Panc1 (cell line): ENCODE results near the gene C11orf52. TPM values are rescaled to one million over a fixed set of nuclear protein-coding genes. Genes with fewer than 3 reads are reported as not detected.

Source experiments
- ATAC-seq: fragments of 200-7000 bp; cut with Tn5 transposase; 2 replicates; pipeline ENCODE4 v1.9.1; 2020; ENCODE audit warnings: mild to moderate bottlenecking, moderate library complexity
- BruUV-seq: library from RNA; stranded (reverse); fragments of 400-500 nt; replicated peaks from 2 replicates; lab custom pipeline; 2021; lab: Mats Ljungman, UMichigan
- CTCF ChIA-PET: fragments of 300-600 bp; sonication (Branson Sonifier 250); formaldehyde crosslinking; loops from one replicate; lab custom pipeline; 2022; ENCODE audit warnings: antibody characterized with exemption; lab: Charles Lee
- POLR2A ChIA-PET: fragments of 300-600 bp; sonication (Branson Sonifier 250); formaldehyde crosslinking; loops from one replicate; lab custom pipeline; 2022; ENCODE audit warnings: antibody characterized with exemption; lab: Charles Lee
- DNase-seq: peaks from one replicate; pipeline ENCODE4 v3.0.0-alpha.2; 2010; ENCODE audit warnings: low read depth, low spot score
- H3K27ac ChIP-seq: 2 replicates; pipeline ENCODE4 v1.5.1; 2011; ENCODE audit warnings: mild to moderate bottlenecking, low read length, inconsistent platforms
- H3K27me3 ChIP-seq: fragments of 200-500 bp; sonication (Bioruptor generic); 2 replicates; pipeline ENCODE4 v1.6.0; 2014; ENCODE audit warnings: low read length, inconsistent platforms; ENCODE audit not compliant: control insufficient read depth, insufficient read depth
- H3K36me3 ChIP-seq: fragments of 200-500 bp; sonication (Bioruptor generic); 2 replicates; pipeline ENCODE4 v1.5.1; 2014; ENCODE audit warnings: inconsistent platforms, mild to moderate bottlenecking, low read length, moderate library complexity; ENCODE audit not compliant: control insufficient read depth, insufficient read depth
- H3K4me1 ChIP-seq: 2 replicates; pipeline ENCODE4 v1.5.1; 2011; ENCODE audit warnings: inconsistent platforms, mild to moderate bottlenecking, low read length, moderate library complexity; ENCODE audit not compliant: control insufficient read depth, insufficient read depth
- H3K4me3 ChIP-seq, 2 experiments: 2 replicates each; pipeline ENCODE4 v1.5.1; 2011 to 2012; ENCODE audit warnings: low read depth in 2 of 2, low read length in 2 of 2, mild to moderate bottlenecking in 2 of 2, inconsistent platforms in 1 of 2, moderate library complexity in 1 of 2
- H3K9me3 ChIP-seq: fragments of 200-500 bp; sonication (Bioruptor generic); 2 replicates; pipeline ENCODE4 v1.5.1; 2014; ENCODE audit warnings: low read depth, mild to moderate bottlenecking, inconsistent platforms, low read length, moderate library complexity; ENCODE audit not compliant: control insufficient read depth, insufficient read depth
- CTCF ChIP-seq: fragments of 450-650 bp; IDR thresholded peaks from 2 replicates; pipeline ENCODE4 v1.5.1; 2017; ENCODE audit warnings: mild to moderate bottlenecking
- POLR2AphosphoS5 ChIP-seq: IDR thresholded peaks from 2 replicates; pipeline ENCODE4 v1.6.1; 2012; ENCODE audit warnings: mild to moderate bottlenecking, low read depth, low read length, moderate library complexity
- REST ChIP-seq, 2 experiments: IDR thresholded peaks; 2 replicates each; pipeline ENCODE4 v1.6.1; 2011 to 2012; ENCODE audit warnings: low read depth in 2 of 2, control low read depth in 1 of 2, low read length in 1 of 2, mild to moderate bottlenecking in 1 of 2, moderate library complexity in 1 of 2; ENCODE audit not compliant: insufficient read depth in 1 of 2
- SIN3A ChIP-seq: IDR thresholded peaks from 2 replicates; pipeline ENCODE4 v1.6.1; 2012; ENCODE audit warnings: low read depth, mild to moderate bottlenecking, low read length, moderate library complexity, borderline replicate concordance; ENCODE audit not compliant: insufficient read depth
- TCF7L2 ChIP-seq: IDR thresholded peaks from 2 replicates; pipeline ENCODE4 v1.6.1; 2011; ENCODE audit warnings: mild to moderate bottlenecking, low read depth, low read length, inconsistent platforms
- in situ Hi-C: cut with HindIII; loops from 2 replicates; pipeline ENCODE4 v1.10.0; 2016; ENCODE audit warnings: low sequenced_read_pairs, low pct_unique_long_range_greater_than_20kb
- intact Hi-C: fragments of 100-400 bp; cut with micrococcal nuclease; formaldehyde crosslinking; loops from one replicate; pipeline ENCODE4 v1.10.0; 2022; ENCODE audit not compliant: unreplicated experiment
- total RNA-seq: library from RNA; stranded (reverse); gene quantifications from one replicate; pipeline ENCODE4 v1.2.1, GENCODE V29; 2021; ENCODE audit not compliant: unreplicated experiment

C11orf52 gene
- total RNA-seq, 1 experiment from 2014 or later = not detected

GRCh38 chr11:111911563-111912401 is 6.9 kb upstream of the C11orf52 start, which contains the start of gene CRYAB:
Gene CRYAB, minus strand, starts transcription at chr11:111911770. Its CDS starts 46 bp downstream, at chr11:111911724.
- H3K36me3 ChIP-seq = no peaks in the 10 kb centered on the region
- TF ChIP-seq REST (IDR thresholded peaks at IDR 0.05; ENCODE audit: insufficient read depth in 1 of 2, low read depth in 2 of 2, low read length in 1 of 2) (no peak), SIN3A (no peak), TCF7L2 (no peak), POLR2AphosphoS5 (no peak), CTCF (no peak)
- H3K4me3 ChIP-seq = peak within 1 kb of the TSS in 1 of 2 experiments; percentile 21; a peak in 1 of 4 replicates
- no peaks in the 10 kb centered on the region for H3K9me3 ChIP-seq
- intact Hi-C loops (no loop called here), in situ Hi-C loops (no loop called here)
- peaks cover 8% of the 10 kb centered on the region for H3K4me1 ChIP-seq
- no TSS peak for BruUV-seq
- ATAC-seq (peak; percentile 64), DNase-seq (no peak)
- CTCF ChIA-PET = no interaction called here
- H3K27ac ChIP-seq = no peak within 1 kb of the TSS
- POLR2A ChIA-PET = no interaction called here
- peaks cover 12% of the 10 kb centered on the region for H3K27me3 ChIP-seq

- ChIA-PET CTCF (no interaction called here), POLR2A (no interaction called here)
- H3K36me3 ChIP-seq = no peaks in the 10 kb centered on the region
- H3K27me3 ChIP-seq = peaks cover 12% of the 10 kb centered on the region
- no peak for DNase-seq
- ATAC-seq = no peak
- H3K4me1 ChIP-seq = peaks cover 8% of the 10 kb centered on the region
- in situ Hi-C loops (no loop called here), intact Hi-C loops (no loop called here)
- peak within 1 kb of the TSS in 1 of 2 experiments; percentile 21; a peak in 1 of 4 replicates for H3K4me3 ChIP-seq
- TF ChIP-seq REST (IDR thresholded peaks at IDR 0.05; ENCODE audit: insufficient read depth in 1 of 2, low read depth in 2 of 2, low read length in 1 of 2) = no peak
- TF ChIP-seq TCF7L2 = no peak
- TF ChIP-seq SIN3A = no peak
- TF ChIP-seq POLR2AphosphoS5 = no peak
- H3K9me3 ChIP-seq = no peaks in the 10 kb centered on the region
- BruUV-seq = no TSS peak
- no peak within 1 kb of the TSS for H3K27ac ChIP-seq
Observed at GRCh38 chr11:111912535-111912934, 6.2 kb upstream of the C11orf52 start, which contains the start of gene HSPB2. Gene HSPB2, plus strand, starts transcription at chr11:111912734. Its CDS starts 96 bp downstream, at chr11:111912830.
